PC-3 (cell line): Measurements from ENCODE around the gene PPTC7. TPM values are rescaled to one million over a fixed set of nuclear protein-coding genes. Genes with fewer than 3 reads are reported as not detected.
"Not testable (repeated sequence)": the region's sequence is repeated elsewhere in the genome, so short reads cannot be mapped to it uniquely, and the experiment has no call there.

Experiments
- ATAC-seq: fragments of 200-7000 bp; cut with Tn5 transposase; 2 replicates; pipeline ENCODE4 v1.9.1; 2020; ENCODE audit warnings: mild to moderate bottlenecking, moderate library complexity
- BruUV-seq: library from RNA; stranded (reverse); fragments of 400-500 nt; replicated peaks from 2 replicates; lab custom pipeline; 2021; lab: Mats Ljungman, UMichigan
- CTCF ChIA-PET: fragments of 300-600 bp; sonication (Branson Sonifier 250); formaldehyde crosslinking; loops from one replicate; lab custom pipeline; 2022; ENCODE audit warnings: antibody characterized with exemption; lab: Charles Lee
- POLR2A ChIA-PET: fragments of 300-600 bp; sonication (Branson Sonifier 250); formaldehyde crosslinking; loops from one replicate; lab custom pipeline; 2022; ENCODE audit warnings: antibody characterized with exemption; ENCODE audit not compliant: unreplicated experiment; lab: Charles Lee
- DNase-seq: peaks from one replicate; pipeline ENCODE4 v3.0.0-alpha.2; 2015
- H2AFZ ChIP-seq: fragments of 300-600 bp; sonication (generic); 2 replicates; pipeline ENCODE4 v1.6.0; 2016; ENCODE audit warnings: antibody characterized with exemption, low read length
- H3F3A ChIP-seq: fragments of 300-600 bp; sonication (generic); one replicate; pipeline ENCODE4 v1.6.0; 2017; ENCODE audit warnings: antibody characterized with exemption, low read length, control low read depth, mild to moderate bottlenecking; ENCODE audit not compliant: unreplicated experiment
- H3K27ac ChIP-seq: fragments of 300-600 bp; sonication (generic); 2 replicates; pipeline ENCODE4 v1.5.1; 2016; ENCODE audit warnings: mild to moderate bottlenecking, low read length
- H3K27me3 ChIP-seq: fragments of 300-600 bp; sonication (generic); 2 replicates; pipeline ENCODE4 v1.6.1; 2016; ENCODE audit warnings: low read length, mixed read lengths
- H3K36me3 ChIP-seq: fragments of 300-600 bp; sonication (generic); 2 replicates; pipeline ENCODE4 v1.6.1; 2016; ENCODE audit warnings: low read depth, mixed run types, low read length, mixed read lengths
- H3K4me1 ChIP-seq: fragments of 300-600 bp; sonication (generic); 2 replicates; pipeline ENCODE4 v1.5.1; 2016; ENCODE audit warnings: low read length; ENCODE audit not compliant: insufficient read depth
- H3K4me2 ChIP-seq: fragments of 300-600 bp; sonication (generic); 2 replicates; pipeline ENCODE4 v1.6.0; 2016; ENCODE audit warnings: low read length
- H3K4me3 ChIP-seq: fragments of 300-600 bp; sonication (generic); 2 replicates; pipeline ENCODE4 v1.5.1; 2016; ENCODE audit warnings: mild to moderate bottlenecking, low read length, mixed read lengths
- H3K79me2 ChIP-seq: fragments of 300-600 bp; sonication (generic); 2 replicates; pipeline ENCODE4 v1.6.1; 2017; ENCODE audit warnings: low read length, mixed read lengths
- H3K9ac ChIP-seq: fragments of 300-600 bp; sonication (generic); 2 replicates; pipeline ENCODE4 v1.6.0; 2016; ENCODE audit warnings: mild to moderate bottlenecking, low read length
- H3K9me2 ChIP-seq: fragments of 300-600 bp; sonication (generic); replicated peaks from 2 replicates; pipeline ENCODE4 v1.6.1; 2016; ENCODE audit warnings: mixed run types, low read length, mixed read lengths
- H3K9me3 ChIP-seq: fragments of 300-600 bp; sonication (generic); 2 replicates; pipeline ENCODE4 v1.6.1; 2016; ENCODE audit warnings: low read length, mixed read lengths
- H4K20me1 ChIP-seq: fragments of 300-600 bp; sonication (generic); 2 replicates; pipeline ENCODE4 v1.6.1; 2016; ENCODE audit warnings: low read length, mixed read lengths
- CTCF ChIP-seq: fragments of 300-600 bp; sonication (generic); conservative IDR thresholded peaks from 2 replicates; pipeline ENCODE4 v1.5.1; 2017; ENCODE audit warnings: antibody characterized with exemption, low read depth, mild to moderate bottlenecking, low read length
- EZH2 ChIP-seq: fragments of 300-600 bp; sonication (generic); IDR thresholded peaks from one replicate; pipeline ENCODE4 v1.6.1; 2017; ENCODE audit warnings: antibody characterized with exemption, mild to moderate bottlenecking, low read length; ENCODE audit not compliant: unreplicated experiment
- EZH2phosphoT487 ChIP-seq: fragments of 300-600 bp; sonication (generic); IDR thresholded peaks from 2 replicates; pipeline ENCODE4 v1.6.1; 2018; ENCODE audit warnings: mild to moderate bottlenecking, antibody characterized with exemption, low read length, borderline replicate concordance
- intact Hi-C: fragments of 100-400 bp; cut with micrococcal nuclease; formaldehyde crosslinking; loops from 2 replicates; pipeline ENCODE4 v1.9.0; 2023
- total RNA-seq: library from RNA; depleted of rRNA; stranded (reverse); fragments of >200 nt; gene quantifications from 2 replicates; pipeline ENCODE4 v1.2.3, GENCODE V29; 2014

PPTC7 gene
- total RNA-seq, 1 experiment from 2014 or later: 9.0 TPM

DNA sequence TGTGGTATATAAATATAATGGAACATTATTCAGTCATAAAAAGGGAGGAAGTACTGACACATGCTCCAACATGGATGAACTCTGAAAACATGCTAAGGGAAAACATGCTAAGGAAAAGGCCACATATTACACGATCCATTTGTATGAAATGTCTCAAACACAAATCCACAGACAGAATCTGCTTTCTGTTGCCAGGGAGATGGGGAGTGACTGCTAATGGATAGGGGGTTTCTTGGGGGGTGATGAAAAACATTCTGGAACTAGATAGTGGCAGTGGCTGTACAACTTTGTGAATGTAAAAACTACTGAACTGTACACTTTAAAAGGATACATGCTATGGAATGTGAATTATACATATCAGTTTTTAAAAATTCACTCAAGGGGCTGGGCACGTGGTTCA, 6.6 kb downstream of the PPTC7 start:
- H4K20me1 ChIP-seq: peaks cover 18% of the 10 kb centered on the region
- H3K4me3 ChIP-seq: no peak overlapping the region
- ATAC-seq (no peak), DNase-seq (no peak)
- peaks cover 51% of the 10 kb centered on the region for H3K4me1 ChIP-seq
- H3K36me3 ChIP-seq: peaks cover 16% of the 10 kb centered on the region
- H2AFZ ChIP-seq: no peak overlapping the region
- peaks cover 94% of the 10 kb centered on the region for H3K79me2 ChIP-seq
- intact Hi-C loops: no loop called here
- peak overlapping the region; percentile 96 for H3K27ac ChIP-seq
- TF ChIP-seq EZH2phosphoT487: no peak
- TF ChIP-seq CTCF: no peak
- TF ChIP-seq EZH2: no peak
- no peaks in the 10 kb centered on the region for H3K9me2 ChIP-seq
- no peaks in the 10 kb centered on the region for H3K27me3 ChIP-seq
- POLR2A ChIA-PET: interaction anchor here (0.5 to 0.7 kb wide), 2 partner anchors 9 kb away, joined by 3 to 5 read pairs; no protein-coding TSS in a partner anchor
- H3F3A ChIP-seq: peaks cover 21% of the 10 kb centered on the region
- CTCF ChIA-PET: no interaction called here
- H3K9me3 ChIP-seq: peaks cover 5% of the 10 kb centered on the region
- BruUV-seq: no TSS peak
- H3K4me2 ChIP-seq: 0 out of 2 replicates have a peak overlapping the region, but pooled peaks have one; percentile 87
- no peak overlapping the region for H3K9ac ChIP-seq

GRCh38 chr12:110575326-110575725, 7.8 kb downstream of the PPTC7 start:
- Histone ChIP-seq H3K79me2 (peaks cover 85% of the 10 kb centered on the region), H4K20me1 (0 out of 2 replicates have a peak, but pooled peaks cover 10% of the 10 kb centered on the region), H3K9me3 (peaks cover 8% of the 10 kb centered on the region), H3K27me3 (no peaks in the 10 kb centered on the region), H3K4me2 (peak overlapping the region; percentile 4; the same call in 1 of the 2 replicates), H3K9ac (no peak overlapping the region), H2AFZ (no peak overlapping the region), H3K36me3 (peaks cover 19% of the 10 kb centered on the region), H3K4me3 (no peak overlapping the region), H3K27ac (no peak overlapping the region), H3F3A (peaks cover 21% of the 10 kb centered on the region), H3K9me2 (no peaks in the 10 kb centered on the region), H3K4me1 (peaks cover 41% of the 10 kb centered on the region)
- BruUV-seq: no TSS peak
- ATAC-seq (no peak), DNase-seq (no peak)
- ChIA-PET POLR2A (no interaction called here), CTCF (interaction anchor here (0.7 kb wide), 1 partner anchor 106 kb away, joined by 3 read pairs; the partner anchor contains the start of gene FAM216A)
- intact Hi-C loops: no loop called here
- TF ChIP-seq EZH2 (no peak), EZH2phosphoT487 (no peak), CTCF (no peak)

DNA sequence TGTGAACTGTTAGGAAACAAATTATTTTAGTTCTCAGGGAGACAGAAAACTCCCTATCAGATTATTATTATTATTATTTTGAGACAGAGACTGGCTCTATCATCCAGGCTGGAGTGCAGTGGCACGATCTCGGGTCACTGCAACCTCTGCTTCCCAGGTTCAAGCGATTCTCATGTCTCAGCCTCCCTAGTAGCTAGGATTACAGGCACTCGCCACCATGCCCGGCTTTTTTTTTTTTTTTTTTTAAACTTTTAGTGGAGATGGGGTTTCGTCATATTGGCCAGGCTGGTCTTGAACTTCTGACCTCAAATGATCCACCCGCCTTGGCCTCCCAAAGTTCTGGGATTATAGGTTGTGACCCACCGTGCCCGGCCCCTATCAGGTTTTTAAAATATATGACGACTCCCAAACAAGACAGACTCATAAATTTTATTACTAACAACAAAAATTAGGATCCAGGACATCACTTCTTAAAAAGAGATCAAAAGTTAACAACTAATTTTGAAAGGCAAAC, 8.3 kb downstream of the PPTC7 start:
- BruUV-seq, H3K9me2 ChIP-seq, H2AFZ ChIP-seq, H4K20me1 ChIP-seq, H3K27ac ChIP-seq, ATAC-seq, intact Hi-C loops, H3K27me3 ChIP-seq, CTCF ChIA-PET, H3K9ac ChIP-seq, H3K4me3 ChIP-seq, DNase-seq, H3K9me3 ChIP-seq: not testable (repeated sequence)
- Histone ChIP-seq H3F3A (peaks cover 21% of the 10 kb centered on the region), H3K4me2 (0 out of 2 replicates have a peak overlapping the region, but pooled peaks have one; percentile 4), H3K36me3 (peaks cover 20% of the 10 kb centered on the region), H3K79me2 (peaks cover 82% of the 10 kb centered on the region), H3K4me1 (peaks cover 41% of the 10 kb centered on the region)
- POLR2A ChIA-PET: interaction anchor here (0.5 kb wide), 1 partner anchor 129 kb away, joined by 27 read pairs; no protein-coding TSS in a partner anchor
